Dedifferentiated amniotic fluid mesenchymal stem cell (primary cell): ENCODE results near the gene C18orf63.
"Not testable (repeated sequence)": the region's sequence is repeated elsewhere in the genome, so short reads cannot be mapped to it uniquely, and the experiment has no call there.

ENCODE experiments used
- DNase-seq: peaks from one replicate; pipeline ENCODE4 v3.0.0-alpha.2; 2016; ENCODE audit errors: extremely low spot score

C18orf63 gene

DNA sequence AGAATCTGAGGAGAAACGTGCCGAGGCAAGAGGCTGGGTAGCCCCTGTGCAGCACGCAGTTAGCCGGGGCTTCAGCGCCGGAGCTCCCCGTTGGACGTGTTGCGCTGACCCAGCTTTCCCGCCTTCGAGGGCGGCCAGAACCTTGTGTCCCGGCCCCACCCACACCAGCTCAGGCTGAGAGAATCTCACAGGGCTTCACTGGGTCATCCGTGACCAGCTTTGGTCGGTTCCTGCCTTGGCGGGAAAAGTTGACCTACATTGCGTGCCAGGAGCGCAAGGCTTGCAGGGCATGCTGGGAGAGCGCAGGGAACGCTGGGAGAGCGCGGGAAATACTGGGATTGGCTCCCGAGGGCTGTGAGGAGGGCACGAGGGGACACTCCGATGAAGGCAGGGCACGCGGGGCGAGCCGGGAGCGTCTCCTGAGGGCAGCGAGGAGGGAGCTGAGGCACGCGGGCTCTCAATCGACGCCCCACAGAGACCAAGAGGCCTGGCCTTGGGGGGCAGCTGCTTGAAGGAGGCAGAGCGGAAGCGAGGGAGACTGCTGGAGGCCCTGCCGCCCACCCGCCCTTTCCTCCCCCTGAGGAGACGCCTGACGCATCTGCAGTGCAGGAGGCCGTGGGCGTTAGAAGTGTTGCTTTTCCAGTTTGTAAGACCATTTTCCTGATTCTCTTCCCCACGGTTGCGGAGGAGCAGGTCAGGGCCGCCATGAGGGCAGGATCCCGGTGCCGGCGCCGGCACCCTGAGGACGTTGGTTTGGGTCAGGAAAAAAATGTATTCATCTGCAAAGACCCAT, at the start of gene C18orf63:
Gene C18orf63 (plus strand): TSS at position 376 of the 793 bp plus-strand sequence. CDS start 2,027 bp downstream, outside the sequence.
- no peak for DNase-seq

DNA sequence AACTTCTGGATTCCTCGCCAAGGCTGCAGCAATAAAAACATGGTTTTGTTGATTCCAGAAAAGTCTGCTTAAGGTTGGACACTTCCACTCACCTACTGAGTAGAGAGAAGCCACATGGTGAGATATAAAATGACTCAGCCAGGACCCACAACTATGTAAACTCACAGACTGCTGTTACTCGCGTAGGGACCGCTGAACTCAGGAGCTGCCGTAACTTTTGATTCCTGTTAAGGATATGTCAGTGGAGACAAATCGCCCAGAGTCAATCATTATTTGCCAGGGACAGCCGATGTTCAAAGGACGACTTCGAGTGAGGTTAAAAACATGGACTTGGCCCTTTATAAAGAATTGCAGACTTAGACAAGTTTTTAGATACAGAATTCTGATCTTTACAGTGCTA, 49.5 kb upstream of the C18orf63 start:
- DNase-seq: no peak

DNA sequence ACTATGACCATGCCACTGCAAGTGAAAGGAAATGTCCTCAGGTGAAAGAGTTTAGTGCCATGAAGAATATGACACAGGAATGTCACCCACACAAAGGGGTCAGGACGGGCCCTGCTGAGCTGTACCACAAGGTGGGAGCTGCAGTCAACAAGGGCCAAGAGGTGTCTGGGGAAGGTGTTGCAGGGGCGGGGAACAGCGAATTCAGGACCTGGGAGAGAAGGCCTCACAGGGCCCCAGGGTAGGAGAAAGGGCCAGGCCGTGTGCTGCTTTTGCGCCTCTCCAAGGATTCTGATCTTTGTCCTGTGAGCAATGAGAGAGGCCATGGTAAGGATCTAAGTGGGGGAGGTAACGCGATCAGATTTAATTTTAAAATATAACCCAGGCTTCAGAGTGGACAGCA, 47.5 kb upstream of the C18orf63 start:
- no peak for DNase-seq

DNA sequence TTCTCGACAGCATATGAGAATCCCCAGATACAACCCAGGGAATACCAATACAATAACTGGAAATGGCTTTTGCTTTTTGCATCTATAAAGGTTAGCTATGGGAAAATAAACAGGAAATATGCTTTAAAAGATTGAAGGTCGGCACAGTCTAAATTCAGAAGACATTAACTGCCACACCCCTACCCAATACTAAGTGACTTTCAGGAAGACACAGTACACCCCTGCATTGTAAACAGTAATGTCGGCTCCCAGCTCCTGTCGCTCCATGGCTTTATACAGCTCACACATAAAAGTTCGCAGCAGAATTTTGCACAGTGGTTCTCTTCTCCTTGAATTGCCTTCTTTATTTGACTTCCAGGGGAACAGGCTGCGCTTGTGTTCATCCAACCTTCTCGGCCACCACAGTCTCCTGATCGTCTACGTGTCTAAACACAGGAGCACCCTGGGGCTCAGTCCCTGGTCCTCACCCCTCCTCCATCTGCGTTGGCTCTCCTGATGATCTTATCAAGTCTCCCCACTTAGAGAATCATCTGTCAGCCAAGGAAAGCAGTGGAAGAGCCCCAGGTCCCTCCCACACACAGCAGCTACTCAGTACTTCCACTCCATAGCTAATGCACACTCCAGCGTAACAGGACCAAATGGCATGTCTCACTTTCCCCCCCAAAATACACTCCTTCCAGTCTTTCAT, 46.6 kb upstream of the C18orf63 start:
- no peak for DNase-seq

DNA sequence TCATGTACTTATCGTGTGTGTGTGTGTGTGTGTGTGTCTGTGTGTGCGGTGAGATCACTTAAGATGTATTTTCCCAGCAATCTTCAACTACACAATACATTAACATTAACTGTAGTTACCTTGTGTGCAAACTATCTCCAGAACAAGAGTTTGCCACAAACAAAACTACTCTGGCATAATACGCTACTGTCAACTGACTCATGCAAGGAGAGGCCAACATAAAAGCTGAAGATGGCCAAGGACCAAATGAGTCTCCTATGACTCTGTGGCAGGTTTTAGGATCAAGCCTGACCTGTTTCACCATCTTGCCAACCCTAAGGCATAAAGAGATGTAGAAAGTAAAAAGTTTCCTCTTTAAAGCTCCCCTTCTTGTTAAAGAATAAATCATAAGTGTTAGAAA, 44.0 kb upstream of the C18orf63 start:
- no peak for DNase-seq

DNA sequence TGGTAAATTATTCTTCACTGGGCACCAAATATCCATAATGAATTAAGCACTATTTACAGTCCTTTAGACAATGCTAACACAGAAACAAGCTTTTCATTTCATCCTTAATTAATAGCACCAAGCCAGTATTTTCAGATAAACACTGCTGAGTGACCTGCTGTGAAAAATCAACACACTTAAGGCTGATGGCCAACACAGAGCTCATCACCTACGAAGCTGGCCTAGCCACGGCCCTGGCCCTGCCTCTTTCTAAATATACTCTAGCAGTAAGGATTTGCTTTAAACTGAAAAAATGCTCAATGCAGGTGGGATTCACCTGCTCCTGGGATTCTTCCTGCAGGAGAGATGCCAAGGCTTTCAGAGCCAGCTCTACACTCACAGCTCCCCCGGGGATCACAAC, 42.2 kb upstream of the C18orf63 start:
- no peak for DNase-seq

DNA sequence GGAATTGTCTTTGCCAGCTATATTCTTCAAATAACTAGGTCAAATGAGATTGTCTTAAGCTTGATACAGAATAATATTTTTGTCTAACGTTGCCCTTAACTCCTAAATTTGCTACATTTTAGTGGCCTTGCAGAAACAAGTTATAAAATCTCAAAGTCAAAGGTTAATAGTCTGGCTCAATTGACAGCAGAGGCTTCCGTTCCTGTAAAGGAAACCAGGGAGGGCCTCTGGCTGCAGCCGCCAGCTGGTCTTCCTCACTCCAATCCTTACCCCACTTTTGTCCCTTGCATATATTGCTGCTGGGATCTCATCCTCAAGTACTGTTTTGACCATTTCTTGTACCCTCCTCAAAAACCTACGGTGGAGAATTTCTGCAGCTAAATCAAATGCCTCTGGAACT, 40.9 kb upstream of the C18orf63 start:
- DNase-seq: no peak

DNA sequence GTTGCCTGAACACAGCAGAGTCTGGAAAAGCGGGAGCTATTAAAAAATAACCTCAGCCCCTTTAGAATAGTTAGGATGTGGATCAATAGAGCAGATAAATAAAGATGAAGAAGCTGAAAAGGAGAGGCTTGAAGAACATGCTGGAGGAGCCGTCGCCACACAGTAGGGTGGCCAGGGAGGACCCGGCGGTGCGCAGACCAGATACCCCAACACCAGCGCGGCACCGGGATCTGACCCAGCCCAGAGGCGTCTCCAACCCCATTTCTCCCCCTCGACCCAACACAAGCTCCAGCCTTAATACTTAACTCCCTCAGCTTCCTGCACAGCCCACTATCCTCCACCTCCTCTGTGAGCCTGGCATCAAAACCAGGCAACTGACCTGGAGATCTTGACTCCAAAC, 39.9 kb upstream of the C18orf63 start:
- no peak for DNase-seq

DNA sequence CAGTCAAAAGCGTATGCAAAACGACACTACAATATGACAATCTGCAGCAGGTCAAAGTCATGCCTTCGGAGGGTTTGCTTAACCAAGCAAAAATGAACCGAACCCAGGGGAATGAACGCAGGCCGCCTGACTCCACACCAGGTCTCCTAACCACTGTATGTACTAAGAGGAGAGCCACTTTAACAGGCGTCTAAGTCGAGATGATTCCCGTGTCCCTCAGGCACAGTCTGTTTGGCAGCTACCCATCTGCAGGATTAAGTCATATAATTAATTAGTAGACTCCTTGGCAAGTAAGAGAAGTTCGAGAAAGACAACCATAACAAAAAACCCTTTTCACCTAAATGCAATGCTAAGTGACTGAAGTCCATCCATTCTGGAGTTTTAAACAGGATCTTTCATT, 39.0 kb upstream of the C18orf63 start:
- no peak for DNase-seq

DNA sequence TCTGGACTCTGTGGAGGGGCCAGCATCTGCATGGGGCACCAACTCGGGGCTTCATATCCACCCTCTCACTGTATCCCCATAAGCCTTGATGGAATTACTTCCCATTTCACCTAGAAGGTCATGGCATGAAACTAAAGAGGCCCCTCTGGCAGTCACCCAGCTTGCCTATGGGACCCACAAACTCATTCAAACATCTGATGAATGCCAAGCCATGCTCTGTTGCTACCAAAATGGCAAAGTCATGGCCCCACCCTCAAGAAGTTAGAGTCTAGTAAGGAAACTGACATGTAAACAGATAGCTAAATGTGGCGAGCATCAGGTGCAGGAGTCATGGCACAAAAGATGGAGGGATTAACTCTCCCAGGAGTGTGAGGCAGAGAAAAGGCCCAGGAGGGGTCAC, 38.3 kb upstream of the C18orf63 start:
- DNase-seq: no peak

DNA sequence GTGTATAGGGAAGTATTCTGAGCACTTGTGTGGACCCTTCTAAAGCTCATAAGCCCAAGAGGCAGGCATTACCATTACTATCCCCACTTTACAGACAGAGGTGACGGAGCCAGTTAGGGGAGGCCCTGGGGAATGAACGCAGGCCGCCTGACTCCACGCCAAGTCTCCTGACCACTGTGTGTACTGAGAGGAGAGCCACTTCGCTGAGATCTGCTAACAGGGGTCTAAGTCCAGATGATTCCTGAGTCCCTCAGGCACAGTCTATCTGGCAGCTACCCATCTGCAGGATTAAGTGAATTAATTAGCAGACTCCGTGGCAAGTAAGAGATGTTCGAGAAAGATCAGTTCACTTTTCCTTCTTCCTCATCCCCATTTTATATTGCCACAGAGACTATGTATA, 37.6 kb upstream of the C18orf63 start:
- DNase-seq: no peak

DNA sequence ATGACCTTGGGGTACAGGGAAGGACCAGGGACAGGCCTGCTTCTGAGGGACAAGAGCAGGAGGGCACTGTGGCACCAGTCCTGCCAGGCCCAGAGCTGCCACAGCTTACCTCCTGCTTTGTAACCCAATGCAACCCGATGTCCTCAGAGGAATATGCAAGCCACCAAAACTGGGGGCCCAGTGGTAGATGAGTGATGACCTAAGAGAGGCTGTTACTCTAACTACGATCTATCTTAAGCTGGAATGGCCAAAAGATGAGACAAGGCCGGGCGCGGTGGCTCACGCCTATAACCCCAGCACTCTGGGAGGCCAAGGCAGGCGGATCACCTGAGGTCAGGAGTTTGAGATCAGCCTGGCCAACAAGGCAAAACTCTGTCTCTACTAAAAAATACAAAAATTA, 36.7 kb upstream of the C18orf63 start:
- DNase-seq: no peak

DNA sequence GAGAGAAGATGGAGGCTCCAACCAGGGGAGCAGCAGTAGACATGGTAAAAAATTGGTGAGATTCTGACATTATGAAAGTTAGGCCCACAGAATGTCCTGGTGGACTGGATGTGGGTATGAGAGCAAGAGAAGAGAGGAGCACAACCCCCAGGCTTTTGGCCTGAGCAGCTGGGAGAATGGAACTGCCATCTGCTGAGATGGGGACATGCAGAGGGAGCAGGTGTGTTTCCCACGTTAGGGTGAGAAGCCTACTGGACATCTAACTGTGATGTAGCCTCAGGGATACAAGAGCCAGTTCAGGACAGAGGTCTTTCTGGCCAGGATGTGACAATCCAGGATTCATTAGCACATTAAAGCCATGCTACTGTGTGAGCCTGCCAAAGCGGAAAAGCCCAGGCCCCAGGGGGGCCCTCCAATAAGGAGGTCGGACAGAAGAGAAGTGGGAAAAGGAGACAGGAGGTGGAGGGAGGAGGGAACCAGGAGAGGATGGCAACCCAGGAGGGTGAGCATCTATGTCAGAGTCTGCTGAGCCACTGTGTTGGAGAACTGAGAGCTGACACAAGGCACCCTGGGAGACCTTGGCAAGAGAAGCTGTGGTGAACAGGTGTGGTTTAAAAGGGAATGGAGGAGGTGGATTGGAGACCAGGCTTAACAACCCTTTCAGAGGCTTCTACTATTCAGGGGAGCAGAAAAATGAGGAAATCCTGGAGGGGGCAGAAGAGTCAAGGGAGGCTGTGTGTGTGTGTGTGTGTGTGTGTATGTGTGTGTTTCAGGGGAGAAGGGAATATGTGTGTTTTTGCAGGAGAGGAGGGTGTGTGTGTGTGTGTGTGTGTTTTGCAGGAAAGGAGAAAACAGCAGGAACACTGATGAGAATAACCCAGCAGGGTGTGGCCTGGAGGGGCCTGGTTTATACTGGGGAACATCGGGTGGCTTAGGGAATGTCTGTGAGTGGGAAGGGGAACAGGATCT, 34.3 kb upstream of the C18orf63 start:
- no peak for DNase-seq

DNA sequence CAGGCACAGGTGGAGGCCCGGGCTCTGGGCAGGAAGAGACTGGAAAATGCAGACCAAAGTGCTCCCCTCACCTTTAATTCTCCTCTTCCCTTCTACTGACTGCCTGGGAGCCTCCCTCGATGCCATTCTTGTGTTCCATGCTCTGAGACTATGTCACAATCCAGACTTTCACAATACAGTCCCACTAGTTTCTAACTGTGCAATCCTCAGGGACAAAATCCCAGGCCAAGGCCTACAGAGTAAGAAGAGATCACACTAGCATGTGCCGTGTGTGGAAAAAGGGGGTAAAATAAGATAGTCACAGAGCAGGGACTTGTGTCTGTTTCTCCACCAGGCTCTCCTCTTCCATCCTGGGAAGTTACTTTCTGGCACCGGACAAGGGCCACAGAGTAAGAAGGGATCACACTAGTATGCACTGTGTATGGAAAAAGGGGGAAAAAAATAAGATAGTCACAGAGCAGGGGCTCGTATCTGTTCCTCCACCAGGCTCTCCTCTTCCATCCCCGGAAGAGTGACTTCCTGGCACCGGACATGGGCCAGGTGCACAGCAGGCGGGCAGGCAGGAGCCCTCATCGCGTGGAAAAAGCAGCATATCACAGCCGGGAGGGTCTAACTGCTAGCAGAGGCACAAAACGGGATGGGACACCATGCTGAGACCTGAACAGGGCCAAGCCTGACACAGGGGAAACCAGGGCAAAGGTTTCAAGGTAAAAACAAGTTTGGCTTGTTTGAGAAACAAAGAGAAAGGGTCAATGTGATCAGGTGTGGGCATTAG, 33.5 kb upstream of the C18orf63 start:
- DNase-seq: no peak

DNA sequence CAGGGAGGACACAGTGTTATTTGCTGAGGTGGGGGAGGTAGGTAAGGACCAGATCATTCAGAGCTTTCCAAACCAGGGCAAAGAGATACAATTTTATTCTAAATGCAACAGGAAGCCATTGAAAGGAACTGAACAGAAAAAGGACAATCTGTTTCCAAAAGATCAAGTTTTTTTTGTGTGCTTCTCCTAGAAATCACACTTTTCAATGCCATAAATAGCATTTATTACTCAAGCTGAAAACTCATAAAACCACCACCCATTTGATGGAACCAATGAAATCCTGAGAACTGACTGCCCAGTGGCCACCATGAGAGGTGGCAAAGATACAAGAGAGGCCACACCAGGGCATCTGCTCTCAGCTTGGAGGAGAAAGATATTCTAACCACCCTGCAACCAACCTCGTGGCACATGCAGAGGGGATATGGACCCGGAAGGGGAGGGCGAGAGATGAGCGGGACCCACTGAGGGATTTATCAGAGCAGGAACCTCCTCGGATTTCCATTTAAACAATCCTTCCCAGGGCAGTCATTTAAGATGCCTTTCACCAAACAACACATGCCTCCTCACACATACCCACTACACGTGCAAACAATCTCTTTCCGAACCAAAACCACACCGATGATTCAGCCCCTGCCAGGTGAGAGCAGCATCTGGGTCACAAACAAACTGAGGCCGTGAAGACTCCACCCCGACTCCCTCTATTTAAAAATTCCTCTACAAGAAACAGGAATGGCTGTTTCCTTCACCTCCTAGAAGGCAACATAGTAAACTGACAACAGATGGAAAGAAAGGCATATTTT, 32.7 kb upstream of the C18orf63 start:
- DNase-seq: no peak

DNA sequence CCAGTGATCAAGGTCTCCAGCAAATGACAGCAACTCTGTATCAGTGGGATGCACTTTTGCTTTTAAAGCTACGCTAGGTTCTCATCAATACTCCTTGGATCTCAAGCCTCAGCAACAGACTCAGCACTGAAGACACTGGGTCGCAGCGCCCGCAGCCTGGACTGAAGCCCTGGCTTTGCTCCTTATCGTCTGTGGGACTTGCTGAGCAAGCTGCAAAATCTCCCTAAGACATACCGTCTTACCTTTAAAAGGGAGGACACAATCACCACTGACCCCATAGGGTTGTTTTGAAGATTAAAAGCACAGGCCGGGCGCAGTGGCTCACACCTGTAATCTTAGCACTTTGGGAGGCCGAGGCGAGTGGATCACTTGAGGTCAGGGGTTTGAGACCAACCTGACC, 32.0 kb upstream of the C18orf63 start:
- DNase-seq: no peak

DNA sequence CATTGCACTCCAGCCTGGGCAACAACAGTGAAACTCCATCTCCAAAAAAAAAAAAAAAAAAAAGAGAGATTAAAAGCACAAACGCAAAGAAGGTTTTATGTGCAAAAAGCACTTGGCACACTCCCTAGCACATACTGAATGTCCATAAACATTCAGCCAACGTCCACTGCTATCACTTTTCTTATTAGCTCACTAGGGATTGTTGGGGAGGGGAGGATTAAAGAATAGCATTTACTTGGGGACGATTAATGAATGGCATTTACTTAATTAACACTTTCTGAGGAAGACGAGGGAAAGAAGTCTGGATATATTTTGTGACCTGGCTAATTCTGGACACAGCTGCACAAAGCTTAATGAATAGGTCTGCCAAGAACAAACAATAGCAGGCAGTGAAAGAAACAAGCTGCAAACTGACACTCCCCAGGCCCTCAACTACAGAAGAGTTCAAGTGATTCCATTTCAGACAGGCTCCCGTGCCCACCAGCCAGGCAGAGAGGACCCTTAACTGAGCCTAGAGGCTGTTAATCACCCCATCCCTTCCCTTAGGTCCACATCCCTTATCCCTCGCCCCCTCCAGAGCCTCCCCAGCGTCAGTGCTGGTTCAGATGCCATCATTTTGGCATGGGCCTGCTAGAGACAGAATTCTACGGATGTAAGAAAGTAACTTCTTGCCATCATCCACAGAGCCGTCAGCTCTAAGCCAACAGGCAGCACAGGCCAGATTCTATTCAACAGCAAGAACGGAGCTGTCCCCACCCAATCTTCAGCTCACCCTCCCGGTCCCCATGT, 31.3 kb upstream of the C18orf63 start:
- no peak for DNase-seq

DNA sequence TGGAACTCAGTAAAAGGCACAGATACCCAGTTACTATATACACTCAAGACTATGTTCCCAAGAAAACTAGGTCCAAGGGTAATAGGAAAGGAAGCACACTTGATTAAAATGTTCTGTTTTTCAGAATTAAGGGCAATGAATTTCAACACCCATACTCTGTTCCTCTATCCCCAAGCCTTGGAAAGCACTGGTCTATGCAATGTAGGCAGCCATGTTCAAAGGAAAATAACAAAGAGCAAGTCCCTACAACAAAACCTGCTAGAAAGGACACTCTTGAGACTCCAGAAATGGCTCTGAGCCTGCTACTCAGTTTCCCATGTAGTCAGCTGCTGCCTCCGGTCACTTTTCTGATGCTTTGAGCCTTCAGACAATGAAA, 30.7 kb upstream of the C18orf63 start:
- no peak for DNase-seq

DNA sequence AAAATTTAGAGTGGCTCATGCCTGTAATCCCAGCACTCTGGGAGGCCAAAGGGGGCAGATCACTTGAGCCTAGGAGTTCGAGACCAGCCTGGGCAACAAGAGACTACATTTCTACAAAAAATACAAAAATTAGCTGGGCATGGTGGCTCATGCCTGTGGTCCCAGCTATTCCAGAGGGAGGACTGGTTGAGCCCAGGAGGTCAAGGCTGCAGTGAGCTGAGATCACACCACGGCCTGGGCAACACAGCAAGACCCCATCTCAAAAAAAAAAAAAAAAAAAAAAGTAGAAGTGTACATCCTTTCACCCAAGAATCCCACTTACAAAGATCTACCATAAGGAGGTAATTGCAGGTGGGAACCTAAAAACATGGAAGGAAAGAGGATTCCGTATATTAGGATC, 30.1 kb upstream of the C18orf63 start:
- not testable (repeated sequence) for DNase-seq
